ENCODE results near the gene KRTAP5-1. TPM values are rescaled to one million over a fixed set of nuclear protein-coding genes. Genes with fewer than 3 reads are reported as not detected.

KRTAP5-1 gene
- total and polyA plus RNA-seq, 7 experiments from 2014 or later: not detected

- Histone ChIP-seq H3K4me1 (ENCODE audit: control insufficient read depth in 2 of 2, insufficient read depth in 2 of 2, low read length in 2 of 2) (peaks cover 2 to 17% of the 10 kb centered on the region in 2 donors), H3K9me3 (ENCODE audit: control insufficient read depth in 2 of 3, low read length in 3 of 3) (no peaks in the 10 kb centered on the region), H3K36me3 (ENCODE audit: control insufficient read depth in 2 of 3, insufficient read depth in 3 of 3, low read length in 3 of 3) (no peaks in the 10 kb centered on the region), H3K27ac (ENCODE audit: low read depth, low read length) (no peak overlapping the region), H3K27me3 (ENCODE audit: control insufficient read depth in 2 of 2, insufficient read depth in 2 of 2, low read length in 2 of 2) (peaks cover 0 to 11% of the 10 kb centered on the region in 2 donors), H3K4me3 (ENCODE audit: low read length) (no peak overlapping the region)
- Mint-ChIP-seq H3K4me1 (peaks cover 0 to 9% (median 0%) of the 10 kb centered on the region in 7 donors), H3K27ac (no peak overlapping the region), H3K27me3 (peaks cover 17 to 46% (median 20%) of the 10 kb centered on the region in 5 donors), H3K36me3 (no peaks in the 10 kb centered on the region), H3K4me3 (peak overlapping the region in 2 of 10 donors; percentile 28 to 73), H3K9me3 (no peaks in the 10 kb centered on the region)
- CTCF ChIA-PET: interaction anchor here (0.7 kb wide), 1 partner anchor 37 kb away, joined by 3 read pairs; no protein-coding TSS in a partner anchor
- ATAC-seq (no peak), DNase-seq (no peak)
- POLR2A ChIA-PET: no interaction called here
- intact Hi-C loops (cut with micrococcal nuclease): no loop called here
These were observed 35.4 kb downstream of the KRTAP5-1 start for GRCh38 chr11:1549338-1550330.

DNA sequence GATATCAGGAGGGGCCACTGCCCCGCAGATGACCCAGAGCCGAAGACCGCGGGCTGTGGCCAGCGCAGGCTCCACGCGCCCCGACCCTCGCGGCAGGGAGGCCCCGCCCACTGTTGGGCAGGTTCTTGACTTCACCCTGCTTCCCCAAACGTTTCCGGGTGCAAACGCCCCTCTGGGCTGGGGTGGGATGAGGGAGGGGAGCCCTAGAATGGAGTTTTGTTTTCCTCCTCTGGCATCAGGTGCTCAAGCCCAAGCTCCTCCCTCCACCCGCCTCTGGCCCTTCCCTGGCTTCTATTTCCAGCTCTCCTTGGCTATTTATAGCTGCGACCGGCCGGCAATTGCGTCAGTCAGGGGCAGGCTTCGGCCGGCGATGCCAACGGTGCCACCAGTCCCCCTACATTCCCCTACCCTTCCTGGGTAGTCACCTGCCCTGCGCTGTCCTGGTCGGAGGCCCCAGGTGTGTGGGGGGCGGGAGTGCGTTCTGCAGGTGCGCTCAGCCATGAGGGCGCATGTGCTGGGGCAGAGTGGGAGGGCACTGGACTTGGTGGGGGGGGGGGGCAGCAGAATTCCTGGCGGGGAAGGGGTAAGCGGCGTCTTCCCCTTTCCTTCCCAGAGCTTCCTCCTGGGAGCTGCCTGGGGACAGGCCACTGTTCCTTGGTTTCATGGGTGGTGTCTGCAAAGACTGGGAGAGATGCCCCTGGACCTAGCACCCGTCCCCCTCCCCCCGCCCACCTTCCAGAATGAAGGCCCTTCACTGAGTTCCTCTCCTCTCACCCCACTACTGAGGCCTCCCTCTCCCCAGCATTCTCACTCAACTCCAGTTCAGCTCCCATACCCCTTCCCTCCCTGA, 36.6 kb downstream of the KRTAP5-1 start:
- H3K4me1 Mint-ChIP-seq: peaks cover 0 to 9% (median 0%) of the 10 kb centered on the region in 7 donors
- Histone ChIP-seq H3K4me1 (ENCODE audit: control insufficient read depth in 2 of 2, insufficient read depth in 2 of 2, low read length in 2 of 2) (peaks cover 2 to 17% of the 10 kb centered on the region in 2 donors), H3K9me3 (ENCODE audit: control insufficient read depth in 2 of 3, low read length in 3 of 3) (no peaks in the 10 kb centered on the region), H3K4me3 (ENCODE audit: low read length) (no peak overlapping the region), H3K36me3 (ENCODE audit: control insufficient read depth in 2 of 3, insufficient read depth in 3 of 3, low read length in 3 of 3) (no peaks in the 10 kb centered on the region), H3K27me3 (ENCODE audit: control insufficient read depth in 2 of 2, insufficient read depth in 2 of 2, low read length in 2 of 2) (peaks cover 0 to 11% of the 10 kb centered on the region in 2 donors), H3K27ac (ENCODE audit: low read depth, low read length) (no peak overlapping the region)
- ChIA-PET POLR2A (interaction anchor here (3.0 kb wide), 1 partner anchor 25 kb away, joined by 21 read pairs; no protein-coding TSS in a partner anchor), CTCF (interaction anchor here (0.7 kb wide), 1 partner anchor 23 kb away, joined by 3 read pairs; no protein-coding TSS in a partner anchor)
- H3K36me3 Mint-ChIP-seq: no peaks in the 10 kb centered on the region
- H3K9me3 Mint-ChIP-seq: no peaks in the 10 kb centered on the region
- H3K4me3 Mint-ChIP-seq: peak overlapping the region in 5 of 10 donors; percentile 12 to 73 (median 55)
- H3K27me3 Mint-ChIP-seq: peaks cover 17 to 48% (median 20%) of the 10 kb centered on the region in 5 donors
- ATAC-seq (no peak), DNase-seq (no peak)
- intact Hi-C loops (cut with micrococcal nuclease): no loop called here
- H3K27ac Mint-ChIP-seq: no peak overlapping the region

- H3K27ac Mint-ChIP-seq: peak overlapping the region in 1 of 9 donors; percentile 75
- ATAC-seq (no peak), DNase-seq (no peak)
- Histone ChIP-seq H3K9me3 (ENCODE audit: control insufficient read depth in 2 of 3, low read length in 3 of 3) (no peaks in the 10 kb centered on the region), H3K27ac (ENCODE audit: low read depth, low read length) (no peak overlapping the region), H3K36me3 (ENCODE audit: control insufficient read depth in 2 of 3, insufficient read depth in 3 of 3, low read length in 3 of 3) (no peaks in the 10 kb centered on the region), H3K4me3 (ENCODE audit: low read length) (no peak overlapping the region), H3K4me1 (ENCODE audit: control insufficient read depth in 2 of 2, insufficient read depth in 2 of 2, low read length in 2 of 2) (peaks cover 2 to 17% of the 10 kb centered on the region in 2 donors), H3K27me3 (ENCODE audit: control insufficient read depth in 2 of 2, insufficient read depth in 2 of 2, low read length in 2 of 2) (peaks cover 0 to 11% of the 10 kb centered on the region in 2 donors)
- intact Hi-C loops (cut with micrococcal nuclease): loop anchor here (2.0 kb wide), 1 partner anchor 81 kb away; the partner anchor contains the start of gene KRTAP5-5 (in 2 of the 2)
- peak overlapping the region in 7 of 10 donors; percentile 32 to 73 (median 59) for H3K4me3 Mint-ChIP-seq
- no peaks in the 10 kb centered on the region for H3K36me3 Mint-ChIP-seq
- H3K9me3 Mint-ChIP-seq: no peaks in the 10 kb centered on the region
- CTCF ChIA-PET: interaction anchor here (0.7 to 2.1 kb wide), 2 partner anchors 22 to 27 kb away, joined by 3 to 30 read pairs; no protein-coding TSS in a partner anchor
- peaks cover 0 to 9% (median 0%) of the 10 kb centered on the region in 7 donors for H3K4me1 Mint-ChIP-seq
- POLR2A ChIA-PET: interaction anchor here (3.0 kb wide), 1 partner anchor 26 kb away, joined by 21 read pairs; no protein-coding TSS in a partner anchor
- peaks cover 17 to 48% (median 20%) of the 10 kb centered on the region in 5 donors for H3K27me3 Mint-ChIP-seq
These were observed 37.5 kb downstream of the KRTAP5-1 start for GRCh38 chr11:1547467-1548098.

DNA sequence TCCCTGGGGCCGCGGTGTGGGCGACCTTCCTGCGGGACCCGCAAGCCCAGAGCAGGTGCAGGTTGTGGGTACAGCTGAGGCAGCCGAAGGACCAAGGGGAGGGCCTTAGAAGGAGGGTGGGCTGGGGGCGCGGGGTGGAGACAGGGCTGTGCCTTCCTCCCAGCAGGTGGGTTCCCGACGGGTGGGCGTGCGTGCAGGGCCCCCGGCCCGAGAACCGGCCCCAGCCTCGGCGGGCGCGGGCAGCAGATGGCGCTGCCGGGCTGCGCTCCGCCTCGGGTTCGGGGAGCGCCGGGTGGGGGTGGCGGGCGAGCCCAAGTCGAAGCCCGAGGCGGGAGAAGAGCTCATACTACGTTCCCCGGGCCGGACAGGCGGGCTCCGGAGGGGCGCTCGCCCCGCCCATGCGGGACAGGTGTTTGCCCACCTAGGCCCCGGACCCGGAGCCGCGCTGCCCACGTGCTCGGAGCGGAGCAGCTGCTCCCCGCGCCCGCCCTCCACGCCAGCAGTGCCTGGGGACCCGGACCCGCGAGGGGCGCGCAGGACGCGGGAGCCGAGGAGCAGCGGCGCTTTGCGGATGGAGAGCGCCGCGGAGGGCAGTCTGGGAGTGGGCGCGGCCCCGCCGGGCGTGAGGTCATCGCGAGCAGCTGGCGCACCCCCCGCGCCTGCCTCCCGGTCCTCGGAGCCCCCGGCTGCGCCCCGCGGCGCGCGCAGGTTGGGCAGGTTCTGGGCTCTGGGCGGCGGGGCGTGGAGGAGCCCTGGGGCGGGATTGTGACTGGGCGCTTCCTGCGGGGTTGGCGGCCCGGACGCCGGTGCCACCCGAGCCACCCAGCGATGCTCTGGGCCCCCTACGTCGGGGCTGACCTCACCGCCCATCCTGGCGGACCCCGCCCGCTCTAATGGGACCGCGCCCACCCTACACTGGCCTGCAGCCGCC, 38.3 kb downstream of the KRTAP5-1 start:
- peaks cover 0 to 9% (median 0%) of the 10 kb centered on the region in 7 donors for H3K4me1 Mint-ChIP-seq
- peak overlapping the region in 7 of 10 donors; percentile 10 to 73 (median 37) for H3K4me3 Mint-ChIP-seq
- peak in 6 of 9 donors; percentile 46 to 65 (median 55) for DNase-seq
- intact Hi-C loops (cut with micrococcal nuclease): loop anchor here (1.0 to 2.0 kb wide), 2 partner anchors 28 to 82 kb away; partner anchors contain the start of gene KRTAP5-5 (in 2 of the 2)
- H3K27ac ChIP-seq (ENCODE audit: low read depth, low read length): no peak overlapping the region
- H3K27me3 ChIP-seq (ENCODE audit: control insufficient read depth in 2 of 2, insufficient read depth in 2 of 2, low read length in 2 of 2): peaks cover 0 to 11% of the 10 kb centered on the region in 2 donors
- no peak overlapping the region for H3K27ac Mint-ChIP-seq
- ChIA-PET CTCF (interaction anchor here (0.7 to 2.1 kb wide), 4 partner anchors 9 to 84 kb away, joined by 4 to 30 read pairs (median 5); no protein-coding TSS in a partner anchor), POLR2A (interaction anchor here (0.6 to 3.0 kb wide), 3 partner anchors 23 to 147 kb away, joined by 3 to 21 read pairs (median 3); no protein-coding TSS in a partner anchor)
- no peaks in the 10 kb centered on the region for H3K9me3 ChIP-seq (ENCODE audit: control insufficient read depth in 2 of 3, low read length in 3 of 3)
- H3K4me1 ChIP-seq (ENCODE audit: control insufficient read depth in 2 of 2, insufficient read depth in 2 of 2, low read length in 2 of 2): peaks cover 2 to 17% of the 10 kb centered on the region in 2 donors
- peaks cover 14 to 49% (median 20%) of the 10 kb centered on the region in 5 donors for H3K27me3 Mint-ChIP-seq
- peak; percentile 79 for ATAC-seq
- no peak overlapping the region for H3K4me3 ChIP-seq (ENCODE audit: low read length)
- no peaks in the 10 kb centered on the region for H3K36me3 ChIP-seq (ENCODE audit: control insufficient read depth in 2 of 3, insufficient read depth in 3 of 3, low read length in 3 of 3)
- no peaks in the 10 kb centered on the region for H3K9me3 Mint-ChIP-seq
- H3K36me3 Mint-ChIP-seq: no peaks in the 10 kb centered on the region

DNA sequence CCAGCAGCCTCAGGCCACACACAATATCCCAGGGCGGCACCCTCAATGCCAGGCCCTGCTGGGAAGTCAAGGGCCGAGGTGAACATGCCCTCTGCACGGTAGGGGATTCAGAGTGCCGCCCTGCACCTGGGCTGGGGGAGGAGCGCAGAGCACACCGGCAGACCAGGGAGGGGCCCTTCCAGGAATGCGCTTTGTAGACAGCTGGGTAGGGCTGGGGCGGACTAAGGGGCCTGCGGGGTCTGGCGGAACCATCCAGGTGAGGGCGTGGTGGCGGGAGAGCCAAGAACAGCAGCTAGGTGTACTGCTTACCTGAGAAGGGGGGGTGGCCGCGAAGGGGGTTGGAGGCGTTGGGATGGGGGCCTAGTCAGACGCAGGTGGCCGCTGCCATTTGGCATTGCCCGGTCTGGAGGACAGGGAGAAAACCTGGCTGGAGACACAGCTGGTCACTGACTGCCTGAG, 39.0 kb downstream of the KRTAP5-1 start:
- CTCF ChIA-PET: interaction anchor here (0.7 to 2.1 kb wide), 4 partner anchors 8 to 84 kb away, joined by 4 to 30 read pairs (median 5); no protein-coding TSS in a partner anchor
- POLR2A ChIA-PET: interaction anchor here (0.6 to 3.0 kb wide), 3 partner anchors 24 to 147 kb away, joined by 3 to 21 read pairs (median 3); no protein-coding TSS in a partner anchor
- Mint-ChIP-seq H3K27me3 (peaks cover 14 to 50% (median 20%) of the 10 kb centered on the region in 5 donors), H3K27ac (no peak overlapping the region), H3K4me3 (peak overlapping the region in 7 of 10 donors; percentile 10 to 56 (median 37)), H3K36me3 (no peaks in the 10 kb centered on the region), H3K4me1 (peaks cover 0 to 9% (median 0%) of the 10 kb centered on the region in 7 donors), H3K9me3 (no peaks in the 10 kb centered on the region)
- intact Hi-C loops (cut with micrococcal nuclease): loop anchor here (1.0 to 2.0 kb wide), 2 partner anchors 28 to 83 kb away; partner anchors contain the start of gene KRTAP5-5 (in 2 of the 2)
- ATAC-seq: no peak
- DNase-seq: no peak
- Histone ChIP-seq H3K4me1 (ENCODE audit: control insufficient read depth in 2 of 2, insufficient read depth in 2 of 2, low read length in 2 of 2) (peaks cover 2 to 17% of the 10 kb centered on the region in 2 donors), H3K27ac (ENCODE audit: low read depth, low read length) (no peak overlapping the region), H3K36me3 (ENCODE audit: control insufficient read depth in 2 of 3, insufficient read depth in 3 of 3, low read length in 3 of 3) (no peaks in the 10 kb centered on the region), H3K9me3 (ENCODE audit: control insufficient read depth in 2 of 3, low read length in 3 of 3) (no peaks in the 10 kb centered on the region), H3K4me3 (ENCODE audit: low read length) (no peak overlapping the region), H3K27me3 (ENCODE audit: control insufficient read depth in 2 of 2, insufficient read depth in 2 of 2, low read length in 2 of 2) (peaks cover 0 to 11% of the 10 kb centered on the region in 2 donors)

Measured in naive thymus-derived CD4-positive, alpha-beta T cell (primary cell).